Stimulated activated CD8-positive, alpha-beta memory T cell treated with anti-CD3 and anti-CD28 coated beads, Interleukin-15, amount 100 ng/mL, for 1 hour (primary cell): ENCODE measurements around the gene ARL10.

Experiments
- DNase-seq: peaks from one replicate; pipeline ENCODE4 v3.0.0-alpha.2; 2020; ENCODE audit warnings: low read depth

ARL10 gene

GRCh38 chr5:176365351-176366231 is at the start of gene ARL10:
Gene ARL10 (plus strand): TSS chr5:176365487. CDS start chr5:176365564, 77 bp downstream.
- no peak for DNase-seq

DNA sequence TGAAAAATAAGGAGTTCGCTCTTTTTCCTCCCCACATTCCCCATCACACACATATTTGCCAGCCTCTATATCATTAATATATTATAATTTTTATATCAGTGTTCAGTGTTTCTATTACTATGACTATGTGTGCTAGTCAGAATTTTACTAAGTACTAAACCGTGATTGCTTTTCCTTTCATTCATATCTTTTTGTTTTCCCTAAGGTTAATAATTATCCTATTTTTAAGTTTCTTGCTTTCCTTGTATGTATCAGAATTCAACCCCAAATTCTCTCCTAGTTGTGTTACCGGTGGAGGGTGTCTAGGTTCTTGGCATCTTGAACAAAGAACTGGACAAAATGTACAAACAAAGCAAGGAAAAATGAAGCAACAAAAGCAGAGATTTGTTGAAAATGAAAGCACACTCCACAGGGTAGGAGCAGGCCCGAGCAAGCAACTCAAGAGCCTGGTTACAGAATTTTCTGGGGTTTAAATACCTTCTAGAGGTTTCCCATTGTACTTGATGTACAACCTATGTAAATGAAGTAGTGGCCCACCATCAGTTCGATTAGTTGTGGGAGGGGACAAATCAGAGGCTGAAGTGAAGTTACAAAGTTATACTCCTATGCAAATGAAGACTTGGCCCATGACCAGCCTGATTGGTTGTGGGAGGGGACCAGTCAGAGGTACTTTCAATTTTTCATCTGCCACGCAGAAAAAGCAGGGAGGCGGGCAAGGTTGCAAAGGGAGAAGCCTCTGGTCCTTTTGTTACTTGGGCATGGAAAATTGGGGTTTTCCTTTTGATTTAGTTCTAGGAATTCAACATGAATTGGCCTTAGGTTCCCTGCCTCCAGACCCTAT is 47.5 kb upstream of the ARL10 start:
- no peak for DNase-seq

DNA sequence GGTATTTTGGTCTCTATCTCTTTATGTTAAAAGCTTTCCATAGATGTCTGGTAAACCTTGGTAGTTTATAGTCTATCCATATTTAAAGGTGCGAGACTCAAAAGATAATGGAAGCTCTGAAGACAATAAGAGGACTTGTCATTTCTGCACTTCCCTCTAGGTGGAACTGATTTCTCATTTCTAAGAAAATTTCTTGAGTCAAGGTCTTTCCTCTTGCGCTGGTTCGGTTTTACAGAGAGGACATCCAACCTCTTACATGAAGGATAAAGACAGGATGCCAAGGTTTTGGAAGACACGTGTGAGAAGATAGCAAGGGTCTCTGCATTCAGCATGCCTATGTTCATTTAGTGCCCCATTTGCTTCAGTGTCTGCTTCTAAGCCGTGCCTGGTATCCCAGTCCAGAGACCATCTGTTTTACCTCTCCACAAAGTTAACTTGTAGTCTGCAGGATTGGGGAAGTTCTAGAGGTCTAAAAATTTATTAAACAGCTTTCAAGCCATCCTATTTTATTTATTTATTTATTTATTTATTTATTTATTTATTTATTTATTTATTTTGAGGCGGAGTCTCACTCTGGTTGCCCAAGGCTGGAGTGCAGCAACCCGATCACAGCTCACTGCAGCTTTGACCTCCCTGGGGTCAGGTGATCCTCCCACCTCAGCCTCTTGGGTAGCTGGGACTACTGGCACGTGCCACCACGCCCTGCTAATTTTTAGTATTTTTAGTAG is 45.3 kb upstream of the ARL10 start:
- DNase-seq = no peak

GRCh38 chr5:176320577-176320976 is 44.7 kb upstream of the ARL10 start:
- no peak for DNase-seq

DNA sequence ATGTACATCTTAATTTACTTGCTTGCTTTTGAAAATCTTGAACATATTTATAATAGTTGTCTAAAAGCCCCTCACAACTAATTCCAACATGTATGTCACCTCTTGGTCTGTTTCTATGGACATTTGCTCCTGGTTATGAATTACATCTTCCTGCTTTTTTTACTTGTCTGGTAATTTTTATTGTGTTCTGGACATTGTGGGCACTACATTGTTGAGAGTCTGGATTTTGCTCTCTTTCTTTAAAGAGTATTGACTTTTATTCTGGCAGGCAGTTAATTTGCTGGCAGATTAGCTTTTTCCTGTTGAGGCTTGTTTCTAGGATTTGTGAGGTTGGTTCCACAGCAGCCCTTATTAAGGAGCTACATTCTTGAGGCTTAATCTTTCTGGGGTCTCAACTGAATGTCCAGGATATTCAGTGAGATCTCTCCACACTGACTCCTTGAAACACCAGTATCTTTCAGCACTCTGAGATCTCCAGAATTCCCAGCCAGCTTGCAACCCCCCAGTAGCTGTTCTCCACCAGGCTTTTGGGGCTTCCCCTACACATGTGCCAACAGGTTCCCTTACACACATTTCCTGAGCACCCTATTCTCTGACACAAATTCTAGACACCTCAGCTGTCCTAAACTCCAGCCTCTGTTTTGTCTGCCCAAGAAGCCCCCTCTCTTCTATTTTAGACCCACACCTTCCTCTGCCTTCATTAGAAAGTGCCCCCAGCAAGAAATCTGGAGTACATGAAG is 31.1 kb upstream of the ARL10 start:
- DNase-seq = no peak

GRCh38 chr5:176337913-176338312 is 27.4 kb upstream of the ARL10 start:
- no peak for DNase-seq

DNA sequence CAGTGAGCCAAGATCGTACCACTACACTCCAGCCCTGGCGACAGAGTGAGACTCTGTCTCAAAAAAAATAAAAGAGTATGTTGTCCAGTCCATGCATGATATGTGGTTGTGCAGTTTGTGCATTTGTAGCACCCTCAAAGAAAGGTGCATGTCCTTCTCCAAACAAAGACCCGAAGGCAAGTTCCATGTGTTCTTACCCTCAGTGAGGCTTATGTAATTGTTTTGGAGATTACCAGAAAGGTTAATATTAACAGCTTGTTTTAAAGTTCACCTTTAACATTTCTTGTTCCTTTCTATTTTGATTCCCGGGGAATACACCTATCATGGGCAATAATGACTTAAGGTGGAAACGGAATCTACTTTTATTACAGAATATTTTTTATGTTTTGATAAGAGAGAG is 26.0 kb upstream of the ARL10 start:
- DNase-seq = no peak

- no peak for DNase-seq
Measured at GRCh38 chr5:176341325-176342157, 23.7 kb upstream of the ARL10 start.

- DNase-seq = no peak
Measured at GRCh38 chr5:176342158-176342483, 23.2 kb upstream of the ARL10 start.

DNA sequence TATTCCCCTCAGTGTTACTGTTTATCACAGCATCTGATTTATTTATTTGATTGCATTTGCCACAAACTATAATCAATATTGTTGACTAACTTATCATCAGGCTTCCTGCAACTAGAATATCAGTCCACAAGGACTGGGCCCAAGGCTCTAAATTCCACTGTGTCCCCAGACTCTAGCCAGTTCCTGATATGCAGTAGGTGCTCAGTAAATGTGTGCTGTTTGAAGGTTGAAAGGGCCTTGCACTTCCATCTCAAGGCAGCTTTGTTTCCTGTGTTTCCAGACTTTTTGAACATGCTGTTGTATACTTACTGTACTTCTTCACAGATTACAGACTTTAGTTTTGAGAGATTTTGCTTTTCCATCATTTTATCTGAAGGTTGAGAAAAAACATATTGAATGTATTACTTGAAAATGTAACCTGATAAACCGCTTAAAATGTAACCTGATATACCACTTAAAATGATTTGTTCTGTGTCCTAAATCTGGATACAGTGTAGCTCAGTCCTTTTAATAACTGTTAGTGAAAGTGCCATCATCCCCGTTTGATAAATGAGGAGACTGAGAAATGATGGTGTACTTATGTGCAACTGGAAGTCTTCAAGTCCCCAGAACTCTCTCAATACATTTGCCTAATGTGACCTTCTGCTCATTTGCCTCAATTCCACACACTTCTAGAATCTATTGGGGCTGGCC is 22.4 kb upstream of the ARL10 start:
- no peak for DNase-seq

GRCh38 chr5:176350416-176350815 is 14.9 kb upstream of the ARL10 start:
- no peak for DNase-seq

GRCh38 chr5:176352116-176352878 is 13.0 kb upstream of the ARL10 start:
- no peak for DNase-seq

DNA sequence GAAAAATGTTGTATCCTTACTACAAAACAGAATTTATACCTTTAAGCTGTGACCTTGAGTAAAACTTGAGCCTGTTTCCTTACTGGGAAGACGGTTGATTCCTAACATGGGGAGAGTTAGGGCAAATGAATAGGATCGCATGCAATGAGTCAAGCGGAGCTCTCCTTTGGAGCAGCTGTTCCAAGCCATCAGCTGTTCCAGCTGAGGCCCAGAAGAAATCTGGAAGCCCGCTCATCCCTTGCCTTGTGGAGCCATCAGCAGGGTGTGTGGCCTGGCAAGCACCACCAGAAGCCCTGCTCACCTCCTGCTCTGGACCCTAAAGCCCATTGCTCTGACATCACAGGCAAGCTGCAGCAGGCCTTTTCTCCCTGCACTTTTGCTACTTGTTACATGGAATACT is 11.8 kb upstream of the ARL10 start:
- DNase-seq = no peak

- DNase-seq = no peak
Measured at GRCh38 chr5:176355400-176356178, 9.7 kb upstream of the ARL10 start.

DNA sequence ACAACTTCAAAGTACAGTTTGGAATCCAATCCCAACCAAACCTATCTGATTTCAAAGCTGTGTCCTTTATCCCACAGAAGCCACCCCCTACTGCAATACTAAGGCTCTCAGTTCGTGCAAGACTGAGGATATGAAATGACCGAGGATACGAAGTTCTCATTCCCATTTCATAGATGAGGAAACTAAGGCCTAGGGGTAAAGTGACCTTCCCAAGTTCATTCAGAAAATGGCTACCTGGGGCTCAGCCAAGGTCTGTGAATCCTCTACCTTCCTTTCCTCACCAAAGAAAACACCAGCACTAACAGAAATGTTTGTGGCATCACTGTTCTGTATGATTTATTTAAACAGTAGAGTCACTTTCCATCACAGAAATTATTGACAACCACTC is 9.1 kb upstream of the ARL10 start:
- DNase-seq = no peak

DNA sequence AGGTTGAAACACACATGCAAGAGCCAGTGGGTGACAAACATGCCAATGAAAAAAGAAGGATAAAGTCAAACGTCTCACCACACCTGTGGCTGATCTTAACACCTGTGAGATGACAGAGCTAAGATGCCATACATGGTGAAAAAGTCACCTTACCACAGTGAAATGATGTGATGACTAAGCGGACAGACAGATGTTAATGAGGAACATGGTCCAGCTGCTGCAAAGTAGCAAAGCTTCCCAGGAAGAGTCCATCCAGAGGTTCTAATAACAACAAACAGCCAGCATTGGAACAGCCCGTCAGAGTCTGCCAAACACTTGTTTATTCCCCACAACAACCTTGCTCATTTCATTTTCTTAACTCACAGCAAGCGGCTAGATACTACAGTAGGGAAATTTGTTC is 5.6 kb upstream of the ARL10 start:
- DNase-seq = no peak

DNA sequence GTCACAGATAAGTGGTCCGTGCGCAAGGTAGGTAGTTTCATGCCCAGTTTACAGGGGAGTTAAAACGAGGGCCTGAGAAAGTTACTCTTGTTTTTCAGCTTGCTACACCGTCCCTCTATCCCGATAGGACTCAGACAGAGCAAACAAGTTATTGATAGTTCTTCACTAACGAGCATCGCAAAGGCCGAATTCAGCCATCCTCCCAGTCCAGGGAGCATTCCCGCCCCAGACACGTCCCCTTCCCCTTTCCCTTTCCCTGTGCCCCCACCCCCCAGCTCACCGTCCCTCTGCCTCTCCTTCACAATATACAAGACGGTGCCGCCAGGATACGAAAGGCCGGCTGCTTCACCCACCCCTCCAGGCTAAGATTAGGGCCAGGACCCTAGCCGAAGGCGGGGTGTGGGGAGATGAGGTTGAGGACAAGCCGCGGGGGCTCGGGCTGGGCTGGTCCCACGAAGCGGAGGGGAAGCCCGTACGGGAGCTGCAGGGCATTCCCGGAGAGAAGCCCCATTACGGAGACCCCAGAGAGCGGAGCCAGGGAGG is 4.3 kb upstream of the ARL10 start:
- no peak for DNase-seq

GRCh38 chr5:176361437-176362232 is 3.7 kb upstream of the ARL10 start, which contains the start of gene KIAA1191:
Gene KIAA1191 (minus strand): TSS chr5:176361764. CDS start chr5:176359508, 2,256 bp downstream.
- peak; percentile 91 for DNase-seq
